RPMI7951 (cell line): ENCODE results near the gene PGBD5. TPM values are rescaled to one million over a fixed set of nuclear protein-coding genes. Genes with fewer than 3 reads are reported as not detected.

Source experiments
- DNase-seq: peaks from one replicate; pipeline ENCODE4 v3.0.0-alpha.2; 2012; ENCODE audit warnings: low read depth
- total RNA-seq: library from RNA; depleted of rRNA; stranded (reverse); fragments of >200 nt; shearing (Covaris generic); gene quantifications from 2 replicates; pipeline ENCODE4 v1.2.3, GENCODE V29; 2014

PGBD5 gene
- total RNA-seq, 1 experiment from 2014 or later: under 0.01 TPM

DNA sequence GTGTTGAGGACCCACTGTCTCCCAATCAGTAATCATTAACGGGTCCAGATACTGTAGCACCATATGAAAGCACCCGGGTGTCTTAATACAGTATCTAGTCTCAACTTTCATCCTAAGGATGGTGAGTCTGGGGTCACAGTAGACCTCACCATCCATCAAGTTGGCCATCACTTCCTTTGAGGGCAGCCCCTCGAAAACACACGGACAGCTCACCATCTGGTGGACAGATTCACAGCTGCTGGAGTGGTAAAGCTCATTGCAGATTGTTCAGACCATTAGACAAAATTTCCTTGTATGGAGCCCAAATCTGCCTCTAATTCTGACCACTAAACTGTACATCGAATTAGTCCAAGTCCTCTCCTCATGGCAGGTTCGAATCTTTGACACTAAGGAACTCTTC, 123.1 kb downstream of the PGBD5 start:
- DNase-seq: peak; percentile 57

DNA sequence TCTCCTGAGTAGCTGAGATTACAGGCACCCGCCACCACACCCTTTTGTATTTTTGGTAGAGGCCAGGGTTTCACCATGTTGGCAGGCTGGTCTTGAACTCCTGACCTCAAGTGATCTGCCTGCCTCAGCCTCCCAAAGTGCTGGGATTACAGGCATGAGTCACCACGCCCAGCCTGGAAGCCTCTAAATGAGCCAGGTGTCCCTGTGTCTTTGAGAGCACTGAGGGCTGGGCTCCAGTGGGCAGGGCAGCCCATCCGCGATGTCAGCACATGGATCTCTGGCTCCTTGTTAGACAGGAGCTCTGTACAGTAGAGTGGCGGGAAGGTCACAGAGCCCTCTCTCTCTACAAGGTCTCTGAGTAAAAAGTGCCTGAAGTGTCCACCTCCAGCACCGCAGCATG, 124.3 kb downstream of the PGBD5 start:
- no peak for DNase-seq

DNA sequence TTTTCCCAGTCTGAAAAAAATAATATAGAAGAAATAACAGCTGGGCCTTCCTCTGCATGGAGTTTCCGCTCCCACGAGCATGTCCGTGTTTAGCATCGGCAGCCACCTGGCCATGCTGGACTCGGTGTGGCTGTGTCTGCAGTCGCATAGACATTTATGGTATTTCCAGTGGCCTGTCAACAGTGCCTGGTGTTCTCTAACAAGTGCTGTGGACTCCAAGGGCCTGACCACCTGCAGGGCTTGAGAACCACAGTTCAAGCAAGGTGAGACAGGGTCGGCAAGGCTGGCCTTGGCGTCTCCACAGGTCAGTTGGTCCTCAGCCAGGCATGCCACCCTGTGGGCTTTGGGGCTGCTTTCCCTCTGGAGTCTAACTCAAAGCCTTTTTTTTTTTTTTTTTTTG, 124.8 kb downstream of the PGBD5 start:
- DNase-seq: no peak

DNA sequence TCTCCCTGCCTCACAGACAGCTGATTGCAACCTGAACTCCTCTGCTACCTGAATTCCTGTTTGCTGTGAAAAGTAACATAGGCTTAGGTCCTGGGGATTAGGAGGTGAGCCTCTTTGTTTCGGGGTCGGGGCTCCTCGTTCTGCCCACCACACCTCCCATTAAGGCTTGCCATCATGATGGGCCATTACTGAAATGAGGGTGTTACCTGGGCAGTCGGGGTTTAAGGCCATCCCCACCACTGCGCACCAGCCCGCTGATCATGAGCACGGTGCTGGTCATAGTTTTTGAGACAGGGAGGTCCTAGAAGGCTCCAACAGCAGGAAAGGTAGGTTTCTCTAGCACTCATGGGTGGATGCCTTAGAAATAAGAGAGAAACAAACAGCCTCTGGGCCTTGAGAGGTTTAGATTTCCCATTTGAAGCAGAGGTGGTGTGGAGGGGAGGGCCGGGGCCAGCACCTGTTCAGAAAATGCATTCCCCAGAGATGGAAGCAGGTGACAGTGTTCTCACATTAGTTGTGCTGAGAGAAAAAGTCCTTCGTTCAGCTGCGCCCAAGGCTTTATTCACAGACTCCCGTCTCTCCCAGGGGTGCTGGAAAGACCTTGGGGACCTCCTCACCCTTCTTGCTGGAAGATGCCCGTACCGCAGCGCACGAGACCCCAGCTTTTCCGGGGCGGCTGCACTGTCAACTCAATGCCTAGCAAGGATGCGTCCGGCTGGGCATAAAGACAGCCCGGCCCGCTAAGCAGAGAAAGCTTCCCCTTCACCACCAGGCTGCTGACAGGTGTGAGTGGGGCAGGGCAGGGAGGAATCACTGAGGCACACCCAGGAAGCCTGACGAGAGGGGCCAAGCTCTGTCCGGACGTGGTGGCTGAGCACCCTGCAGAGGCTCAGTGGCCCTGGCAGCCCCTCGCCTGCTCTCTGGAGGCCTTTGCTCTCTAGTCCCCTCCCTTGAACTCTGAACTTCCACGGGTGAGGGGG, 125.5 kb downstream of the PGBD5 start:
- DNase-seq: no peak

DNA sequence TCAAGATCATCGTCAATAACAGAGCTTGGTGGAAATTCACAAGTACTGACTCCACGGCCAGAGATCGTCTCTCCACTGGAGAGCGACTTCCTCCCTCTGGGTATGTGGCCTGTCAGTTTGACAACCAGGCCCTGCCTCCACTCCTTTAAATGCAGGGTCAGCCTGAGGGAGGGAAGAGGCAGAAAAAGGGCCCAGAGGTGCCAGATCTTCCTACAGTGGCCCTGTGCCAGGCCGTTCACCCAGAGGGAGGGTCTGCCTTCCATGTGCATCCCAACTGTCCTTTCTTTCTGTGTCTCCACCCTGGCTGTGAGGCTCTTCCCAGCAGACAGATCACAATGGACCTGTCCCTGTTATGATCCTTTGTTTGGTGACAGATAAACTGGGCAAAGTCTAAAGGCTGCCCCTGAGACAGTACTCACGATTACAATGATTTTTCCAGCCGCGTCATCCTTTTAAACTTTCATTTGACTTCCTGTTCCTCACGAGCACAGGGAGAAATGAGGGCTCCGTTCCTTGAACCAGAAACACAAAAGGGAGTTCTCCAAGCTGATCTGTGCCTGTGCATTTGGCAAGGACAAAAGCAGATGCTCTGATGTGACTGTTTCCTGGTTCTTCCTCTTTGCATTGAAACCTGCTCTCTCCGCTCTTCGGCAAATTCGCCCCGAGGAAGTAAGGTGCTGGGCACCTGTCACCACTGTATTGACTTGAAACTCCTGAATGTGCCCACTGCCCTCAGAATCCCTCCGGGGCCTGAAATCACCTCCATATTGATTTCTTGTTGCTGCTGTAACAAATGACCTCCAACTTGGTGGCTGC, 126.7 kb downstream of the PGBD5 start:
- DNase-seq: no peak

DNA sequence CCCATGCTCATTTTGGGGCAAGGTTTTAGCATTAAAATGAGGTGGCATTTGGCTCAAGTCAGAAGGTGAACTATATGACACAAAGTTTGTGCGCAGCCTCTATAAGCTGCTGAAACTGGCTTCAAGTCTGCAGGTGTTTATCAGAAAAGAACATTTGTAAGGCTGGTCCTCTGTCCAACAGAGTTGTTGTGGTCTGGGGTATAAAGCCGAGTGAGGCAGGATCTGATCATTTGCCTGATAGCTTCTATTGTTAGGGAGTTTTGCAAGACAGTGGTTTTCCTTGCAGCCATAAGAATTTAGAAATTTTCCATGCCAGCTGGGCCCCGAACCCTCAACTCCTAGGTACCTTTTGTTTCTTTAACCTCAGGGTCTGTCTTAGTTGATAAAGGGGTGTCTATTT, 130.8 kb downstream of the PGBD5 start:
- no peak for DNase-seq

DNA sequence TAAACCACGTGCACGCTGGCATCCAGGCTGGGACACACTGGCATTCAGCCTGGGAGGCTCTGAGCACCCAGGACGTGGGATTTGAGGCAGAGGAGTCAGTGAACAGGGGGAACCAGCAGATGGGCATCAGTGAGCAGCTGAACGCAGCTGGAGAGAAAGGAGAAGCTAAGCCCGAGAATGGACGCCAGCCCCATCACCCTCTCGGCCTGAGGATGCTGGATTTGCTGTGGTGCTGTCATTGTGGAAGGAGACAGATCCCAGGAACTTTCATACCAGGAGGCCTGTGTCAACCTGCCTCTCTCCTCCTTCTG, 132.8 kb downstream of the PGBD5 start:
- DNase-seq: no peak

DNA sequence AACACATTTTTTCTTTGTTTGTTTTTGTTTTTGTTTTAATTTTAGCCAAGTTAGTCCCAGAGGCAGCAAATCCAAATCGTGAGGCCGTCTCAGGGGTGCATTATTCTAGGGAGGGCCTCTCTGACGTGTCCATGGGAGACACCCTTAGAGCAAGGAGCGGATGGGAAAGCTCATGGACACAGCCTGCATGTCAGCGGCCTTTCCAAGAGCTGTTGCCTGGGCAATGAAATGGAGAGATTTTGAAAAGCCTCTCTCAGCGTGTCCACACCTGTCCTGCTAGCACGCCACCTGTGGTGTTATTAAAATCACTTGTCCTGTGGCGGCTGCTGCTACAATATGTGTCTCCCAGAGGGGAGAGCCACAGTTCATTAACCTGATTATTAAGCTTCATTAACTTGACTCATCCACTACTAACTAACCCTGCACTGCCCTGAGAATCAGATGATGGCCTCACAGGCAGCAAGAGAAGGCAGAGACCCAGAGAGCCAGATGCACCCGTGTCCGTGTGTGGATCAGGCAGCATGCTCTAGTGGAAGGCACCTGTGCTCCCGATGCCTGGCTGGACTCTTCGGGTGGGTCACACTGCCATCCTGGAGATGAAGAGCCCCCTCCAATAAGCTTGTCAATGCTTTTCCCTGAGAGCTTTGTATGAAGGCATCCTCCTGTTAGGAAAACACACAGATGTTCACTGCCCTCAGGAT, 133.3 kb downstream of the PGBD5 start:
- no peak for DNase-seq

DNA sequence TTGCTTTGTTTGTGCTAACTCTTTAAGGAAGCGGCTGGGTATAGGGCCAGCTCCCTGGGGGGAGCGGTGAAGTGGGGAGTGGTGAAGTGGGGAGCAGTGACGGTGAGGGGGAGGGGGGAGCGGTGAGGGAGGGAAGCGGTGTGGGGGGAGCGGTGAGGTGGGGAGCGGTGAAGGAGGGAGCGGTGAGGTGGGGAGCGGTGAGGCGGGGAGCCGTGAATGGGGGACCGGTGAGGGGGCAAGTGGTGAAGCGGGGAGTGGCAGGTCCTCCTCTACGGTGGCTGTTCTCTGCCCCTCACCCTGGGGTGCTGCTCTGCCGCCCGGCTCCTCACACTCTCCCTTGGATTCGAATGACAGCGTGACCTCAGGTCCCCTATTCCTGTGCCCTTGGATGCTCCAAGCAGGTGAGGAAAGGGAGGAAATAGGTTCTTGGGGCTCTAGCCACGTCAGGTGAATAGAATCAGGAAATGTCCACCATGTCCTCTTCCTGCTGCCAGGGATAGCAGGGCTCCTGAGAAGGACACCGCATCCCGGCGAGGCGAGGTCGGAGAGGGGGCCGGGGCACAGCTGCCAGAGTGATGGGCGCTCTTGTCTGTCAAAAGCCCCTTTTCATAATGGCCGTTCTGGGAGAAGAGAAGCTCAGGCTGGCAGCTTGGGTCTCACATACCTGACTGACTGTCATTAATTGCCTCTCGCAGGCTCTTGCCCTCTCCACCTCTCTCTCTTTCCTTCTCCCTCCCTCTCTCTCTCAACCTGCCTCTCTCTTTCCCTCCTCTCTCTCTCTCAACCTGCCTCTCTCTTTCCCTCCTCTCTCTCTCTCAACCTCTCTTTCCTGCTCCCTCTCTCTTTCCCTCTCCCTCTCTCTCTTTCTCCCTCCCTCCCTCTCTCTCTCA, 134.2 kb downstream of the PGBD5 start:
- DNase-seq: no peak

DNA sequence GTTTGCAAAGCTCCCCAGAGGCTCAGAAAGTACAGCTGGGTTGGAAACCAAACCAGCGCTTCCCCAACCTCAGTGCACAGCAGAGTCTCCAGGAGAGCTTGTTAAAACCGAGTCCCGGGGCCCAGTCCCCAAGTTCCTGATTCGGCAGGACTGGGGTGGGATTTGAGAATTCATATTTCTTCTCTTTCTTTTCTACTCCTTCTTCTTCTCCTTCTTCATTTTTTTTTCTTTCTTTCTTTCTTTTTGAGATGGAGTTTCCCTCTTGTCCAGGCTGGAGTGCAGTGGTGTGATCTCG, 136.8 kb downstream of the PGBD5 start:
- DNase-seq: no peak

DNA sequence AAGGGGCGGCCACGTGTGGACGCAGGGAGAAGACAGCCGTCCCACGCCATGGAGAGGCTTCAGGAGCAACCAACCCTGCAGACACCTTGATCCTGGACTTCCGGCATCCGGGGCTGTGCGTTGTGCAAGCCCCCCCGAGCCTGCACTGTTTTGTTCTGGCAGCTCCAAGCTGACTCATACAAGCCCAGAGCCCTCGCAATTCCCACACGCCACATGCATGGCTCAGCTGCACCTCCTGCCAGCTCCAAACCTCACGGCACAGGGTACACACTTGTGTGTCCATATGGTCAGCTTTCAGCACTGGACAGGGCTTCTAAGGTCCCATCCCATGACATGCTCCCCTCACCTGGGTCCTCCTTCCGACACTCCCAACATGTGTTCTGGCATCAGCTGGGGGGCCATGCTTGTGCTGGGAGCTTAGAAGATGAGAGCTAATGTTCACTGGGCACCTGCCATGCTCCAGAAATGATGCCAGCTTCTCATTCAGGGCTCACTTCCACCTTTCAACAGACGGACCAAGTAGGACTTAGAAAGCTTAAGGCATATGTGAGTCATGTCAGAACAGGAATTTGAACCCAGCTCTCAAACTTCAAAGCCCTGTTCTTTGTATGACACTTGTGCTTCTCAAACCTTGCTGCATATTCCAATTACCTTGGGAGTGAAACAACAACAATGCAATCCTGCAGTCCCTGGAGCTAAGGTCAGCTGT, 137.3 kb downstream of the PGBD5 start:
- peak; percentile 54 for DNase-seq

DNA sequence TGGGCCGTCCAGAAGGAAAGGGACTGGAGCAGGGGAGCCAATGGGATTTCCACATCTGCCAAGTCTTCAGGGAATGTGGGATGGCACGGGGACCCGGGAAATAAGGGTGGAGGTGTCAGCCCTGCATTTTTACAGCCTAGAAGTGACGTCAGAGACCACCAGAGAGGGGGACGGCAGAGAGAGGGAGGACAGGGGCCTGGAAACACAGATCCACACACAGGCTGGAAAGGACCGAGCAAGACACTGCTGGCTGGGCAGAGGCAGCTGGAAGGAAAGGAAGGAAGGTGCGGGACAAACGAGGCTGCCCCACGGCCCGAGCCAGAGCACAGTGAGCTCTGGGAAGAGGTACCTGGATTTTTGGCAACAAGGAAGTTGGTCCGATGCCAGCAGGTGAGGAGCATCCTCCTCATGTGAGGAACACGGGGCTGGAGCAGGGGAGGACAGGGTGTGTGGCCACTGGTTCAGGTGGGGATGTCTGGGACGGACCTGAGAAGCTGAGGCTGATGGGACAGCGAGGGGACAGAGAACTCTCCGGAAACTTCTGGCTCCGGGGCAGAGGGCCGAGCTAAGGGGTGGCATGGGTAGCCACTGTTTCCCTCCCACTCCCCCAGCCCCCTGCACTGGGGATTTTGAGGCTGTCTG, 138.3 kb downstream of the PGBD5 start:
- DNase-seq: no peak

DNA sequence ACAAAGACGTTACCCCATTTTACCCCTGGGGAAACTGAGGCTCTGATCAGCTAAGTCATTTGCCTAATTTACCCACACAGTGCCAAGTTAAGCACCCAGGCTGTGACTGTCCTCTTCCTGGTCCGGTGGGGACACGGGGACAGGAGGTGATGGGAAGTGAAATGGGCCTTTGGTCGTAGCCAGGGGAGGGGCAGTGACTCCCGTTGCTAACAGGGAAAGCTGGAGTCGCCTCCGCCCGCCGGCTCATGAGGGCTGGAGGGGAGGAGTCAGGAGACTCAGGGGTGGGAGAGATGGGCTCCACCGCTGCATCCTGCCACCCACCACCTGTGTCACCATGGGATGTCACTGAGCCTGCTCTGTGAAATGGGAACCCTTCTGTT, 139.3 kb downstream of the PGBD5 start:
- DNase-seq: no peak

DNA sequence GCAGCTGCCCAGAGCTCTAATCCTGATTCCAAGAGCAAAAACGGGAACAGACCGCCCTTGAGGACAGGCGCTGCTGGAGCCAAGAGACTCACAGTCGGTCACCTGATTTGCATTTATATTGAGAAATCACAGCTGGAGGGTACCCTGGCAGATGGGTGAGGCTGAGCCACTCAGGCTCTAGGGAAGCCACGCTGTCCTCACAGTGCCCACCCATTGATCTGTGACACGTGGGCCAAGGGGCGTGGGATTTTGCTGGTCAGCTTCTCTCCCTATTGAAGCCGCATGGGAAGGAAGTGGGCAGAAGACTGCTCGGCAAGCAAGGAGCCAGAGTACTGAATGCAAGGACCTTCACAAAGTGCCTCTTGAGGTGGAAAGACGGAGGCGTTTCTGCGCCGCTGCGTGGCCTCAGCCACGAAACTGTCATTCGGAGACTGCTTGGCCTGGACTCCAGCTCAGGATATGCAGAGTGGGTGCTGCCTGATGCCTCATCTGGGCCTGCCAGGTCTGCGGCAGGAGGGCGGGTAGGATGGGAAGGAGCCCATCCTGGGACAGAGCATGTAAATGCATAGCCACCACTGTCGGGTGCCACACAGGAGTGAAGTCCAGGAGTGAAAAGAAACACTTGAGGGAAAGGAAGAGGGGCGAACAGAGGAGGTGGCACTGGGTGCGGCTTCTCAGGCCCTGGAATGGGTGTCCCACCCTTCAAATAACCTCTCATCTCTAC, 139.8 kb downstream of the PGBD5 start:
- DNase-seq: no peak

DNA sequence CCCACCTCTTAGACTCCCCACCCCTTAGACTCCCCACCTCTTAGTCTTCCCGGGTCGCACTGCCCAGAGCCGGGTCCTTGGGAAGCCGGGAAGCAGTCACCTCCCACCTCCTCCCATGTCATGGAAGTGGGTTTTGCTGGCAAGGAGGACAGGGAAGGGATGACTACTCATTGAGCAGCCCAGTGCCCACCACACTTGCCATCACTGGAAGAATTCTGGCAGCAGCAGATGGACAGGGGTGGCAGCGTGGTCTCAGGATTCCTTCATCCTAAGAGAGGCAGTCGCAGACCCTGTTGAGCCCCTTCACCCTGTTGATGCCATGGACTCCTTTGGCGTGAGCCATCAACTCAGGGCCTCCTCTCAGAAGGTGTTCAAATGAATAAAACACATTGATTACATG, 140.8 kb downstream of the PGBD5 start:
- no peak for DNase-seq

DNA sequence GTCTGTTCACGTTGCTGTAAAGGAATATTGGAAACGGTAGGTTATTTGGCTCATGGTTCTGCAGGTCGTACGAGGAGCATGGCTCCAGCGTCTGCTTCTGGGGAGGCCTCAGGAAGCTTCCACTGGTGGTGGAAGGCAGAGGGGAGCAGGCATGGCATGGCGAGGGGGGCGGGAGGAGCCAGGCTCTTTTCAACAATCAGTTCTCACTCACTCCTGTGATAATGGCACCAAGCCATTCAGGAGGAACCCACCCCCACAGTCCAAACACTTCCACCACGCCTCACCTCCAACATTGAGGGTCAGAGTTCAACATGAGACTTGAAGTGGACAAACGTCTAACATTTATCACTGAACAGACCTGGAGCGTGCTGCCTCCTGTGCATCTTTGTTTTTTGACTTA, 141.2 kb downstream of the PGBD5 start:
- DNase-seq: no peak

DNA sequence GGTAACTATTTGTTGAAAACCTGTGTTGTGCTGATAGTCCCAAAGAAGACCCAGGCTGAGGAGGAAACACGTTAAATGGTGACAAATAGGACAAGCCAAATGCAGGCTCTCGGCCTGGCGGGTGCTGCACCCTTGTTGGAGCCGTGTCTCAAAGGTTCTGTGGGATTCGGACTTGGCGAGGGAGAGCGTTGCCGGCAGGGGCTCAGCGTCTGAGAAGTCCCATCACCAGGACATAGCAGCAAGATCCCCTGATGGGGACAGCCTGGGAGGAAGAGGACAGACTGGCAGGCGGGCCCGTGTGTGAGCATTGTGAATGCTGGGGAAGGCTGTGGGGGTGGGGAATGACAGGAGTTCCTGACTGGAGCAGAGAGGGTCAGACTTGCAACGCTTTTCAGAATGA, 142.5 kb downstream of the PGBD5 start:
- no peak for DNase-seq

DNA sequence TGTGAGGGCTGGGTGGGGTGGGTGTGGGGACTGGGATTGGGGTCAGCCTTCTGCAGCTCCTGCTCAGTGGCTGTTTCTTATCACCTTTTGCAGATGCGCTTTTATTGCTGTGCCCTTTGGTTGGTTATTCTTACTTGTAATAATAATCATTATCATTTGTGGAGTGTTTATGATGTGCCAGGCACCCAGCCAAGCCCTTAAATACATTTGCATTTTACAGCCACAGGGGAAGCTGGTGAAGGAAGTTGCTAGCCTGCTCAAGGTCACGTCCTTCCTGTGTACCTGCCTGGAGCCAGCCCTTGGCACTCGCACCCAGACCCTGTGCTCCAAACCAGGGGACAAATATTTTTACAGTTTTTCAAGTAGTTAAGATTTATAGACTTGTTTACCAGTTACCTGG, 144.0 kb downstream of the PGBD5 start:
- DNase-seq: no peak

DNA sequence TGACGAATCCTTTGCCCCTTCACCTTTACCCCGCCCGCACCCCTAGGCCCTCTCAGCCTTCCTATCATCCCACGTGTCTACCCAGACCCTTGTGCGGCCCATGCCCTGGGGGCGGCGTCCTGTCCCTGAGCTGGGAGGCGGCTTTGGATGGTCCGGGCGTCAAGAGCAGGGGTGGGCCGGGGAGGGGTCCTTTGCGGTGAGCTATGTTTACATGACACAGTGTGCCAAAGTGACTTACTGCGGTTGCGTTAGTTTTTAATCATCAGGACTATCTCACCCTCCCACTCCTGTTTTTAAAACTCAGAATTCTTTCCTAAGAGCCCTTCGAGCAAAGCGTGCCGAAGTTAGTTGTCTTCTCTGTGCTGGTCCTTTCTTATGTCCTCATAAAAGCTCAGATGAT, 144.6 kb downstream of the PGBD5 start:
- DNase-seq: no peak

DNA sequence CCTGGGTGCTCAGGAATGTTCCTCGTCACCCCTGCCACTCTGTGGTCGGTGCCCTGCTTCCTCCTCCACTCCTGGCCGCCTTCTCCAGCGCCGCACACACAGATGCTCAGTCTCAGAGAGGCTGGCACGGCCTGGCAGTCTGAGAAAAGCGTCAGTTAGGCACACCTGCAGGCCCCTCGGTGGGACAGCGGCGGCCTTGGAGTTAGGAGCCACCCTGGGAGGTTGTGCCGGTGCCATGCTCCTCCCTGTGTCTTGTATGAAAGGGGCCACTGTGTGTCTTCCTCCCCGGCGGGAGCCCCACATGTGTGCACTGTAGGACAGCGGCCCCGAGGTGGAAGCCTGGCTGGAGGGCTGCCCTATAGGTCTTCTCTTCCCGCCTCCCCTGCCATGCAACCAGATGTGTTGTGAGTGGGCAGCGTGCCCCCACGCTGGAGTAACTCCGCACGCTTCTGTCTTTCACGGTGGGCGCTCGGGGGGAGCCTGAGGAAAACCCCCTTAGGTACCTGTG, 145.2 kb downstream of the PGBD5 start:
- DNase-seq: no peak
